Ectodermal cell (in vitro differentiated cells): ENCODE measurements around the gene FMNL3.

ENCODE experiments used
- H3K27ac ChIP-seq: 2 replicates; pipeline ENCODE4 v1.7.0; 2013; ENCODE audit warnings: mild to moderate bottlenecking, low read depth, low read length; ENCODE audit not compliant: insufficient read depth, poor library complexity, severe bottlenecking
- H3K27me3 ChIP-seq: 2 replicates; pipeline ENCODE4 v1.7.0; 2013; ENCODE audit warnings: mild to moderate bottlenecking, low read length; ENCODE audit not compliant: insufficient read depth, control insufficient read depth, poor library complexity, severe bottlenecking
- H3K36me3 ChIP-seq: one replicate; pipeline ENCODE4 v1.7.0; 2013; ENCODE audit warnings: low read length; ENCODE audit not compliant: control insufficient read depth, insufficient read depth
- H3K4me1 ChIP-seq: one replicate; pipeline ENCODE4 v1.7.0; 2013; ENCODE audit warnings: low read length; ENCODE audit not compliant: control insufficient read depth, insufficient read depth
- H3K4me3 ChIP-seq: 2 replicates; pipeline ENCODE4 v1.7.0; 2013; ENCODE audit warnings: low read depth, low read length, control low read depth; ENCODE audit not compliant: insufficient read depth
- H3K9me3 ChIP-seq: 2 replicates; pipeline ENCODE4 v1.7.0; 2013; ENCODE audit warnings: mild to moderate bottlenecking, low read length, moderate library complexity; ENCODE audit not compliant: control insufficient read depth
- WGBS, 2 experiments: methylation state at CpG; one replicate each; pipeline ENCODE4 v1.1.7; 2013; ENCODE audit warnings: missing lambda C conversion rate in 2 of 2; 5-methylcytosine and 5-hydroxymethylcytosine counted together

FMNL3 gene

GRCh38 chr12:49651855-49652254 is 55.4 kb downstream of the FMNL3 start:
- no peaks in the 10 kb centered on the region for H3K27me3 ChIP-seq
- peaks cover 6% of the 10 kb centered on the region for H3K4me1 ChIP-seq
- H3K36me3 ChIP-seq, result peaks cover 20% of the 10 kb centered on the region
- no peaks in the 10 kb centered on the region for H3K9me3 ChIP-seq
- H3K27ac ChIP-seq, result no peak overlapping the region
- no peak overlapping the region for H3K4me3 ChIP-seq
- WGBS, 2 experiments, result 78 to 79% methylated on average over 8 of the region's 8 CpGs

- Histone ChIP-seq H3K27me3 (no peaks in the 10 kb centered on the region), H3K4me3 (no peak overlapping the region), H3K27ac (no peak overlapping the region), H3K9me3 (no peaks in the 10 kb centered on the region), H3K36me3 (peaks cover 36% of the 10 kb centered on the region), H3K4me1 (peaks cover 6% of the 10 kb centered on the region)
- 90 to 93% methylated on average over 5 of the region's 5 CpGs for WGBS, 2 experiments
These were observed 57.3 kb downstream of the FMNL3 start for GRCh38 chr12:49649892-49650291.

DNA sequence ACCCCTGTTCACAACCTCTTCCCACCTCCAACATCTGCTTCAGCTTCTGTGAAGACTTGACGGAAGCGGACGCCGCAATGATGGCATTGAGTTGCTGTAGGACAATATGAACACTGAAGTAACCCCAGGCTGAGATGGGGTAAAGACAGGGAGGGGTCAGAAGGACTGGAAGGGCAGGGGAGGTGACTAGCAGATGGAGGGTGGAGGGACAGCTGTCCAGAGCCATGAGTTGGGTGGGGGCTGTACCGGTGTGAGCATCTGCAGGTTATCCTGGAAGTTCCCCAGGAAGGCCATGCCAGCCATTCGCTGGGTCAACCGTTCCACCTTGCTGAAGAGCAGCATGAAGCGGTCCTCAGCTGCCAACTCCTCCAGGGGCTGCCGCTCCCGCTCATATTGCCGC is 57.8 kb downstream of the FMNL3 start:
- H3K27ac ChIP-seq, result no peak overlapping the region
- H3K9me3 ChIP-seq, result no peaks in the 10 kb centered on the region
- H3K4me3 ChIP-seq, result no peak overlapping the region
- H3K4me1 ChIP-seq, result peaks cover 6% of the 10 kb centered on the region
- no peaks in the 10 kb centered on the region for H3K27me3 ChIP-seq
- peaks cover 38% of the 10 kb centered on the region for H3K36me3 ChIP-seq
- 97% methylated on average over 11 of the region's 11 CpGs for WGBS, 2 experiments

DNA sequence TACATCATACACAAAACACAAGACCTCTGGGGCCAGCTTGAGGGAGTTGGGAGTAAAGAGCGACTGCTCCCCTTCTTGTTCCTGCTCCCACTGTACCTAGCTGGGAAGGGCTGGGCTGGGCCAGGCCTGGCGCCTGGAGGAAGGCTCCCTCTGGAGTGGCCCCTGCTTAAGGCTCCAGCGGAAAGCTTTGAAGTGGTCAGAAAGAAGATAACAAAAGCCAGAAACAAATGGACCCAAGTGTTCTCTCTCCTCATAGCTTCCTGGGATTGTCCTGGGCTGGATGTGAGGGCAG is 58.5 kb downstream of the FMNL3 start:
- Histone ChIP-seq H3K4me1 (peaks cover 6% of the 10 kb centered on the region), H3K27me3 (no peaks in the 10 kb centered on the region), H3K27ac (no peak overlapping the region), H3K36me3 (peaks cover 45% of the 10 kb centered on the region), H3K4me3 (no peak overlapping the region), H3K9me3 (no peaks in the 10 kb centered on the region)
- 82 to 91% methylated on average over 3 of the region's 3 CpGs for WGBS, 2 experiments

GRCh38 chr12:49647827-49648711 is 59.1 kb downstream of the FMNL3 start:
- Histone ChIP-seq H3K27me3 (no peaks in the 10 kb centered on the region), H3K36me3 (peaks cover 46% of the 10 kb centered on the region), H3K27ac (no peak overlapping the region), H3K4me1 (peaks cover 6% of the 10 kb centered on the region), H3K9me3 (no peaks in the 10 kb centered on the region), H3K4me3 (no peak overlapping the region)
- WGBS, 2 experiments, result 92 to 95% methylated on average over 15 of the region's 15 CpGs

DNA sequence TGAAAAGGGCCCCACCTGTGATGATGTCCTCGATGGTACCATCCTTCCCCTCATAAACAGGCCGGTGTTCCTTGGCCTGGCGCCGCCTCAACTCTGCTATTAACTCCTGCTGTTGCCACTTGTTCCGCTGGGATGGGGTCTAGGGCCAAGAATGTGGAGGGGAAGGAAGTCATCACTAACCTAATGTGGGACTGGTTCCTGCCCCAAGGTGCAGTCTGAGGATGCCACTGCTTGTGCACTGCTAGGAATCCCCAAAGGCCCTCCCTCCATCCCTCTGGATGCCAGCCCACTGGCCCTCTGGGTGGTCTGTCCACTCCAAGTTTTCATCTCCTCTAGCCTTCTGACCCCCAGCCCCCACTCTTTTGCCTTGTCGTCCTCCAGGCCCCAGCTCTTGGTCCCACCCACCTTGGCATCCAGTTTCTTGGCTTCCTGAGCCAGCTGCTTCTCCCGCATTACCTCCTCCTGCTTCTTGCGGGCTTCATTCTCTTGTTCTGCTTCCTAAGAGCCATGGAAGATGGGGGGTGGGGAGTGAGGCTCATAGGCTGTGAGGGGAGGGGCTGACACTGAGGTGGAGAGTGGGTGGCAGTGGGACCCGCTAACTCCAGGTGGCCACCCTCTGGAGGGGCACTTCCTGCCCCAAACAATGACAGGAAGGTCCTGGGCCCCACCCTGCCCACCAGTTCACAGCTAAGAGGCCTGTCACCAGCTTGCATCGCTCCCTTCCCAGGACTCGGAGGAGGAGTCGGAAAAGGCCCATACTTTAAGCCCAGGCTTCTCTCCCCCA is 60.1 kb downstream of the FMNL3 start:
- H3K4me1 ChIP-seq, result peaks cover 6% of the 10 kb centered on the region
- no peaks in the 10 kb centered on the region for H3K27me3 ChIP-seq
- H3K27ac ChIP-seq, result no peak overlapping the region
- 88 to 89% methylated on average over 12 of the region's 12 CpGs for WGBS, 2 experiments
- H3K4me3 ChIP-seq, result no peak overlapping the region
- no peaks in the 10 kb centered on the region for H3K9me3 ChIP-seq
- peaks cover 46% of the 10 kb centered on the region for H3K36me3 ChIP-seq

DNA sequence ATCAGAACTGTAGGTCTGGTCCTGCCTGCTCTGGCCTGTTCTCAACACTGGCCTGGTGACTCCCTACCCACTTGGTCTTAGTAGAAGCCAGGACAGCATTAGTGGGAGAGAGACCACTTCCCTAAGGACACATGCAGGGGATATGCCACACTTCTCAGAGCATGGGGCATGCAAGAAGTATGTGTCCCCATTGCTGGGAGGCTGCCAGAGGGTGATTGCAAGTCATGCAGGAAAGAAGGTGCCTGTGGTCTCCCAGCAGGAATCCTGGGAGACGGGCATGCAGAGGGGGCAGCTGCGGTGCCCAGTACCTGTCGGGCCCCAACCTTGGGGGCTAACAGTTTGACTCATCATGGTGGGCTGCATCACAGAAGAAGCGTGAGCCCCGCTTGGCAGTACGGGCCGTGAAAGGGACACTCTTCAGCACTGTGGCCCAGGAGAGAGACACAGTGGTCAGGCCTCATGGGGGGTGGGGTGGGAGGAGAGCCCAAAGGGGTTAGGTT is 60.8 kb downstream of the FMNL3 start:
- WGBS, 2 experiments, result 97 to 98% methylated on average over 7 of the region's 7 CpGs
- H3K4me3 ChIP-seq, result no peak overlapping the region
- H3K27me3 ChIP-seq, result no peaks in the 10 kb centered on the region
- H3K9me3 ChIP-seq, result no peaks in the 10 kb centered on the region
- H3K4me1 ChIP-seq, result peaks cover 6% of the 10 kb centered on the region
- H3K36me3 ChIP-seq, result peaks cover 46% of the 10 kb centered on the region
- no peak overlapping the region for H3K27ac ChIP-seq

DNA sequence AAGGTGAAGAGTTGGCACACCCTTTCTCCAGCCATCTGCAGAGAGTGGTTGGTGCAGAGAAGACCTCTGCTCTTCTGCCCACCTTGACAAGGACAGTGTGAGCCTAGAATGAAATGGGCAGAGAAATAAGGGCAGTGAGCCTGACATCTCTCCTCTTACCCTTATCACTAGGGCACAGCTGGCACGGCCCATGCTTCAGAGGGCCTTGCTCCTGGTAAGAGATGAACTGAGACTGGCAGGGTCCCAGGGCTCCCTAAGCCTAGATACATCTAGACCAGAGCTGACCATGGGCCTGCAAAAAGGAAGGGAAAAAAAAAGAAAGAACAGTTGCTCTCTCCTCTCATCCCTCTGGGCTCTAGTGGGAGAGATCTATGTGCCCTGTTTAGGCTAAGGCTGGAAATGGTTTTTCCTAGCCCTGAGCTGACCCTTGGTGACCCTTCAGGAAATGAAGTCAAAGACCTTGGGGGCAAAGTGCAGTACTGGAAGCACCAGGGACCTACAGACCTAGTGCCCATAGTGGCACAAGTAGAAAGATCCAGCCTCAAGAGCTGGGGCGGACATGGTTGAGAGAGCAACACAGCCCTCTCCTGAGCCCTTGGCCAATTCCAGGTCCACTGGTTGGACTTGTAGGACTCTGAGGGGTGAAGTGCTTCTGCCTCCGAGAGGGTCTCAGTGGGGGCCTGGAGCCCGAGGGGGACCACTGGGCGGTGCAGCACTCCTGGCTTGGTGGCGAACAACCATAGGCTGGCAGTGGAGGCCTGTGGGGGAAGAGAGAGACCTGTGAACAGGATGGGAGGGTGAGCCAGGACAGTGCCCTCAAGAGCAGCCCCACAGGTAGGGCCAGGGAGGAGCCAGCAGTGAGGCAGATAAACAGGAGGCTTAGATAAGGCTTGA is 61.8 kb downstream of the FMNL3 start:
- H3K9me3 ChIP-seq, result no peaks in the 10 kb centered on the region
- H3K36me3 ChIP-seq, result peaks cover 44% of the 10 kb centered on the region
- no peak overlapping the region for H3K27ac ChIP-seq
- no peak overlapping the region for H3K4me3 ChIP-seq
- peaks cover 6% of the 10 kb centered on the region for H3K4me1 ChIP-seq
- 95 to 96% methylated on average over 6 of the region's 6 CpGs for WGBS, 2 experiments
- no peaks in the 10 kb centered on the region for H3K27me3 ChIP-seq

- 17 to 19% methylated on average over 1 of the region's 2 CpGs for WGBS, 2 experiments
- no peak overlapping the region for H3K27ac ChIP-seq
These were observed 62.6 kb downstream of the FMNL3 start for GRCh38 chr12:49644620-49644994.

More at GRCh38 chr12:49644620-49644994, 62.6 kb downstream of the FMNL3 start:
- no peaks in the 10 kb centered on the region for H3K9me3 ChIP-seq
- H3K4me1 ChIP-seq, result peaks cover 6% of the 10 kb centered on the region
- H3K36me3 ChIP-seq, result peaks cover 38% of the 10 kb centered on the region
- no peak overlapping the region for H3K4me3 ChIP-seq
- H3K27me3 ChIP-seq, result no peaks in the 10 kb centered on the region
